HG02938 (cell line): ENCODE measurements around the gene PES1.
"Not testable (repeated sequence)": the region's sequence is repeated elsewhere in the genome, so short reads cannot be mapped to it uniquely, and the experiment has no call there.

Experiments used
- ATAC-seq: cut with Tn5 transposase; IDR thresholded peaks from one replicate; pipeline ENCODE4 v1.9.1; 2021; ENCODE audit warnings: mild to moderate bottlenecking, moderate library complexity; ENCODE audit not compliant: unreplicated experiment

Gene PES1

GRCh38 chr22:30591588-30592359 lies at the start of gene PES1:
PES1 (minus strand) TSS chr22:30591910; CDS start chr22:30591833, 77 bp downstream.
- peak; percentile 96 for ATAC-seq

- ATAC-seq, result no peak
Observed at GRCh38 chr22:30640839-30641430, 49.2 kb upstream of the PES1 start.

GRCh38 chr22:30640361-30640760 lies 48.7 kb upstream of the PES1 start:
- ATAC-seq, result no peak

GRCh38 chr22:30637701-30638114 lies 46.0 kb upstream of the PES1 start:
- ATAC-seq, result no peak

GRCh38 chr22:30636226-30637077 lies 44.7 kb upstream of the PES1 start:
- no peak for ATAC-seq

GRCh38 chr22:30635273-30636225 lies 43.8 kb upstream of the PES1 start, which contains the start of gene SLC35E4:
SLC35E4 (plus strand) TSS chr22:30635781; CDS start chr22:30636451, 670 bp downstream.
- ATAC-seq, result peak; percentile 36

- ATAC-seq, result peak; percentile 51
Observed at GRCh38 chr22:30634471-30635233, 42.9 kb upstream of the PES1 start.

GRCh38 chr22:30631469-30631868 lies 39.8 kb upstream of the PES1 start:
- ATAC-seq, result not testable (repeated sequence)

- no peak for ATAC-seq
Observed at GRCh38 chr22:30628491-30628890, 36.8 kb upstream of the PES1 start.

GRCh38 chr22:30627471-30627870 lies 35.8 kb upstream of the PES1 start:
- no peak for ATAC-seq

GRCh38 chr22:30626413-30626812 lies 34.7 kb upstream of the PES1 start:
- no peak for ATAC-seq

GRCh38 chr22:30619909-30620308 lies 28.2 kb upstream of the PES1 start:
- not testable (repeated sequence) for ATAC-seq

GRCh38 chr22:30617819-30618218 lies 26.1 kb upstream of the PES1 start:
- no peak for ATAC-seq

GRCh38 chr22:30615543-30615954 lies 23.8 kb upstream of the PES1 start:
- no peak for ATAC-seq

GRCh38 chr22:30614879-30615278 lies 23.2 kb upstream of the PES1 start:
- ATAC-seq, result no peak

- no peak for ATAC-seq
Observed at GRCh38 chr22:30614268-30614667, 22.6 kb upstream of the PES1 start.

- ATAC-seq, result no peak
Observed at GRCh38 chr22:30612789-30613188, 21.1 kb upstream of the PES1 start.

- no peak for ATAC-seq
Observed at GRCh38 chr22:30611197-30611596, 19.5 kb upstream of the PES1 start.

- ATAC-seq, result no peak
Observed at GRCh38 chr22:30610299-30610698, 18.6 kb upstream of the PES1 start.
